IPS DF 19.7 (cell line): ENCODE measurements around the gene ARHGAP4.

Source experiments
- DNase-seq: peaks from one replicate; pipeline ENCODE4 v3.0.0-alpha.2; 2013; ENCODE audit warnings: low read depth, low spot score

Gene ARHGAP4

GRCh38 chrX:153963546-153963945 is 37.5 kb upstream of the ARHGAP4 start:
- no peak for DNase-seq

- DNase-seq = no peak
Measured at GRCh38 chrX:153961292-153961691, 35.2 kb upstream of the ARHGAP4 start.

DNA sequence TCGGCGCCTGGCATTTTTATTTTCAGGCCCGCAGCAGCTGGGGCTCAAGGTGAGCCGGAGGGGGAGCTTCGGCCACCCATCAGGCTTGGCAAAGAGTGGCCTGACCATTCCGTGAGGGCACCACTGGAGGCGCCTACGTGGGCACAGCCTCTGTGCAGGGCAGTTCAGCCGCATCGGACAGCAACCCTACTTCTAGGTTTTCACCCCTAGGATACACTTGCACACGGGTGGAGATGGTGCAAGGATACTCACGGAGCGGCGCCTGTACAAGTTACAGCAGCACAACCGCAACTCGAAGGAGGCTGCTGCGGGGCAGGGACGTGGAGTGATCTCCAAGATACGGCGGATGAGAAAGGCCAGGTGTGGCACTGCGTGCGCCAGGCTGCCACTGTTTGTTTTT is 34.7 kb upstream of the ARHGAP4 start:
- no peak for DNase-seq

DNA sequence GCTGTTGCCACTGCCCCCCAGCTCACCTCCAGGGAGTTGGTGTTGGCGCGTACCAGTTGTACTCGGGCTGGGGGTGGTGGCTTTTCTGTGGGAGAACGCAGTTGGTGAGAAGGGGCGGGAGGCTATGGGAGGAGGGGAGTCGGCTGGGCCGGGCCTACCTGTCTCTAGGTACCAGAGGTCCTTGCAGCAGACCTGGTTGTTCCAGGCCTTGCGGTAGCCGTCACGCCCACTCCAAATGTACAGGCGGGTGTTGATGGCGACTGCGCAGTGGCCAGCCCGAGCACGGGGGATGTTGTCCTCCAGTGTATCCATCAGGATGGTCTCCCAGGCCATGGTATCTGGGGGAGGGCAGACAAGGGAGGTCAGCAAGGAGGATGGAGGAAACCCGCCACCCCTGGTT is 34.0 kb upstream of the ARHGAP4 start:
- DNase-seq = no peak

DNA sequence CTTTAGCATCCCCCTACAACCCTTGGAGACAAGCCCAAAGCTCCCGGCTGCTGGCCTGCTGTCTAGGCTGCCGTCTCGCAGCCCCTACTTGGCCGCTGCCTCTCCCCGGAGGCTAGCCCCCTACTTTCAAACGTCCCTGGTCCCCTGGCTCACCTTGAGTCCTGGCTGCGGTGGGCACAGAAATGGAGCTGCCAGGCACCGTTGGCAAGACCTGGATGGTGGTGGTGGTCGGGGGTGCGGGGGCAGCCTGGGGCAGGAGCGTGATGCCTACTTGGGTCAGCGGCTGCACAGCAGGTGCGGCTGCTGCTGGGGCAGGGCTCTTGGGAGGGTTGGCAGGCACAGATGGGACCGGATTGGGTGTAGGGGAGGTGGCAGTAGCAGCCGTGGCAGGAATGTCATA is 33.6 kb upstream of the ARHGAP4 start:
- no peak for DNase-seq

- no peak for DNase-seq
Measured at GRCh38 chrX:153958605-153959004, 32.5 kb upstream of the ARHGAP4 start.

- DNase-seq = no peak
Measured at GRCh38 chrX:153957224-153957623, 31.2 kb upstream of the ARHGAP4 start.

DNA sequence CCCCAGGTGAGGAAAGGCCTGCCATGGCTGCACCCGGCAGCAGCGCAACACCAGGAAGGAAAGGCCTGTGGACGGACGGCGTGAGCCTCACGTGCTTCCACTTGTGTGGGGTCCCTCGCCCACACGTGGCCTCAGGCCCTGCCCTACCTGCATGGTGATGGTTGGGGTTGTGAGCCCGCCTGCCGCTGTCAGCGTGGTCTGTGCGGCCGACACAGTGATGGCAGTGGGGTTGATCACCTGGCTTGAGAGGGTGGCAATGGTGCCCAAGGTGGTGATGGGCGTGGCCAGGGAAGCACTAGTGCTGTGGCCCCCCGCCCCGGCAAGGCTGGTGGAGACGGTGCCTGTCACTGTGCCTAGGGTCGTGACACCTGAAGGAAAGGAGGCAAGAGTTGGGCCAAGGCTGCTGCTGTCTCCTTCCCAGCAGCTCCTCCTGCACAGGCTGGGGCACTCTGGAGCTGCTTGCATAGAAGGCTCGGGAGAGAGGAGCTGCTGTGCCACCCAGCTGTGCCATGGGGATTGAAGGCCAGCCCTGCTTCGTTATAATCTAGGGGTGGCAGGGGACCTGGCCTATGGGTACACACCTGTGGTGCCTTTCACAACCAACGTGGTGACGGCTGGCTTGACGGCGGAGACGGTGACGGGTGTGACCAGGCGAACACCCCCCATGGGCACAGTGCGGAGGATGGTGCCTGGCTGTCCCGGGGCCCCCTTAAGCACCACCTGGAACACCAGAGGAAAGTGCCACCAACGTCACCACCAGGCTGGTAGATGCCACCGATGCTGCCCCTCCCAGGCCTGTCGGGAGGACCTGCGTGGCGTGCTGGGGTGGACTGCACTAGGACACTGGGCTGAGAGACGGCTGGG is 30.2 kb upstream of the ARHGAP4 start:
- no peak for DNase-seq

DNA sequence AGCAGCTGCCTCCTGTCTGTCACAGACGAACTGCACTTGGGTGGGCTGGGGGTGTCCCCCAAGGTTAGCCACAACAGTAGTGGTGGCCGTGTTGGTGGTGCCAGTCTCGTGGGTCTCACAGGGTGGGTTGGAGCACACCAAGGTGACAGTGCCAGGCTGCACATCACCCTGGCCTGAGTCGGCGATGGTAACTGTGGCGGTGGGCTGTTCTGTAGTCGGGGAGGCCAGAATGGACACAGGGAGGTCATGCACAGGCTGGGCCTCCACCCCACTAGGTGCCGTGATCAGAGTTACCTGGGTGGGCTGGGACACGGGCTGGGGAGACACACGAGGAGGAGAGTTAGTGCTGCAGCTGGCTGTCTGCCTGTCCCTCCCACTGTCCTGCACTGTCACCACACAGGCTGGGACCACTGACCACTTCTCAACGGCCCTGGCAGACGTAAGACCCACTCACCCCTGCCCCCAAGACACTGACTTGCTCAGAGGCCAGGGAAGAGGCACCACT is 29.2 kb upstream of the ARHGAP4 start:
- DNase-seq = no peak

GRCh38 chrX:153954558-153955227 is 28.6 kb upstream of the ARHGAP4 start:
- no peak for DNase-seq

GRCh38 chrX:153953892-153954557 is 28.0 kb upstream of the ARHGAP4 start:
- no peak for DNase-seq

GRCh38 chrX:153953342-153953830 is 27.3 kb upstream of the ARHGAP4 start:
- DNase-seq = no peak

GRCh38 chrX:153952373-153953026 is 26.4 kb upstream of the ARHGAP4 start:
- DNase-seq = no peak

GRCh38 chrX:153951683-153952372 is 25.8 kb upstream of the ARHGAP4 start:
- no peak for DNase-seq

DNA sequence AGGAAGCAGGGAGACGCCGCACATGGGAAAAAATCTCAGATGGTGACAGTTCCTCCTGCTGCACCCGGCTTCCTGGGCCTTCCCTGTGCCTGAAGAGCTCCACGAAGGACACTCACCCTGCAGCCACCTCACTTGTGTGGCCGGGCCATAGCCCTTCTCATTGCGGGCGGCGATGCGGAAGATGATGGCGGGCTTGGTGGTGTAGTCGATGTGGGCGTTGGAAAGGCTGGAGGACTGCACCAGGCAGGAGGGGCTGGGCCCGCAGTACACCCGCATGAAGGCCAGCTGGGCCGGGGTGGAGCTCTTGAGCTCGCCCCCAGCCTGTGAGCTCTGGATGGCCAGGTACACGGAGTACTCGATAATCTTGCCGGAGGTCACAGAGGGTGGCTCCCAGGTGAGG is 24.1 kb upstream of the ARHGAP4 start:
- DNase-seq = no peak

- DNase-seq = no peak
Measured at GRCh38 chrX:153948847-153949805, 23.1 kb upstream of the ARHGAP4 start.

GRCh38 chrX:153948002-153948466 is 22.0 kb upstream of the ARHGAP4 start:
- no peak for DNase-seq

GRCh38 chrX:153947009-153947769 is 21.1 kb upstream of the ARHGAP4 start:
- DNase-seq = no peak
